GM20000 (cell line): ENCODE measurements around the gene RNPEPL1.

Source experiments
- DNase-seq: peaks from one replicate; pipeline ENCODE4 v3.0.0; 2012; ENCODE audit warnings: low spot score
- TF ChIP-seq, protein P1 (sequence below): IDR thresholded peaks from 2 replicates; pipeline ENCODE4 v1.5.1; 2012; ENCODE audit warnings: mild to moderate bottlenecking, control low read depth; ENCODE audit errors: extremely low read depth, missing control alignments

RNPEPL1 gene

DNA sequence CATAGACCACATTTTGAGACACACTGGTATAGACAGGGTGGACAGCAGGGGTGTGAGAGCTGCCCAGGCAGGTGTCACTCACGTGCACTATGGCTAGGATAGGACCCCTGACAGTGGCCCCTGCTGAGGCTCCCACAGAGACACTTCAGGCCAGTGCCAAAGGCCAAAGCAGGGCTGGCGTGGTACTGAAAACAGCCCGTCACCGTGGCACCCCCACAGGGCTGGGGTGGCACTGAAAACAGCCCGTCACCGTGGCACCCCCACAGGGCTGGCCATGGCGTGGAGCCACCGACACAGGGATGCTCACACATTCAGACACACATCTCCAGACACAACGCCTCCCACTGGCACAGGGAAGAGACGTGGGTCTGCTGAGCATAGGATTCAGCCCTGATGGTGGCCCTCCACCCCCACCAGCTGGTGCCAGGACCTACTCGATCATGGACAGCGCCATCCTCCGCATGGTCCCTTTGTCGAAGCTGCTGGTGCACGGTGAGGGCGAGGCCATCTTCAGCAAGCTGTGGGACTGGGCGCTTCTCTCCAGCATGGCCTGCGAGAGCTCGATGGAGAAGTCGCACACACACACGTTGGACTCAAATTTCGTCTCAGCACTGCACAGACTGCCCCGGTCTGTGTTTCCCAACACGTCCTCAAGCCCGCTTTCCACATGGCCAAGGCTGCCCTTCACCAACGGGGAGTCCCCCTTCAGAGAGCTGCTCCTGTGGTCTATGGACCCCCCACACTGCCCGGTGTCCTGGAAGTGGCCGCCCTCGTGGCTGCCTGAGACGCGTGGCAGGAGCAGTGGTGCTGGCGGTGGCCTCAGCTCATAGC is 44.6 kb upstream of the RNPEPL1 start:
- no peak for DNase-seq
- TF ChIP-seq, protein P1, sequence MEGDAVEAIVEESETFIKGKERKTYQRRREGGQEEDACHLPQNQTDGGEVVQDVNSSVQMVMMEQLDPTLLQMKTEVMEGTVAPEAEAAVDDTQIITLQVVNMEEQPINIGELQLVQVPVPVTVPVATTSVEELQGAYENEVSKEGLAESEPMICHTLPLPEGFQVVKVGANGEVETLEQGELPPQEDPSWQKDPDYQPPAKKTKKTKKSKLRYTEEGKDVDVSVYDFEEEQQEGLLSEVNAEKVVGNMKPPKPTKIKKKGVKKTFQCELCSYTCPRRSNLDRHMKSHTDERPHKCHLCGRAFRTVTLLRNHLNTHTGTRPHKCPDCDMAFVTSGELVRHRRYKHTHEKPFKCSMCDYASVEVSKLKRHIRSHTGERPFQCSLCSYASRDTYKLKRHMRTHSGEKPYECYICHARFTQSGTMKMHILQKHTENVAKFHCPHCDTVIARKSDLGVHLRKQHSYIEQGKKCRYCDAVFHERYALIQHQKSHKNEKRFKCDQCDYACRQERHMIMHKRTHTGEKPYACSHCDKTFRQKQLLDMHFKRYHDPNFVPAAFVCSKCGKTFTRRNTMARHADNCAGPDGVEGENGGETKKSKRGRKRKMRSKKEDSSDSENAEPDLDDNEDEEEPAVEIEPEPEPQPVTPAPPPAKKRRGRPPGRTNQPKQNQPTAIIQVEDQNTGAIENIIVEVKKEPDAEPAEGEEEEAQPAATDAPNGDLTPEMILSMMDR, result no peak

DNA sequence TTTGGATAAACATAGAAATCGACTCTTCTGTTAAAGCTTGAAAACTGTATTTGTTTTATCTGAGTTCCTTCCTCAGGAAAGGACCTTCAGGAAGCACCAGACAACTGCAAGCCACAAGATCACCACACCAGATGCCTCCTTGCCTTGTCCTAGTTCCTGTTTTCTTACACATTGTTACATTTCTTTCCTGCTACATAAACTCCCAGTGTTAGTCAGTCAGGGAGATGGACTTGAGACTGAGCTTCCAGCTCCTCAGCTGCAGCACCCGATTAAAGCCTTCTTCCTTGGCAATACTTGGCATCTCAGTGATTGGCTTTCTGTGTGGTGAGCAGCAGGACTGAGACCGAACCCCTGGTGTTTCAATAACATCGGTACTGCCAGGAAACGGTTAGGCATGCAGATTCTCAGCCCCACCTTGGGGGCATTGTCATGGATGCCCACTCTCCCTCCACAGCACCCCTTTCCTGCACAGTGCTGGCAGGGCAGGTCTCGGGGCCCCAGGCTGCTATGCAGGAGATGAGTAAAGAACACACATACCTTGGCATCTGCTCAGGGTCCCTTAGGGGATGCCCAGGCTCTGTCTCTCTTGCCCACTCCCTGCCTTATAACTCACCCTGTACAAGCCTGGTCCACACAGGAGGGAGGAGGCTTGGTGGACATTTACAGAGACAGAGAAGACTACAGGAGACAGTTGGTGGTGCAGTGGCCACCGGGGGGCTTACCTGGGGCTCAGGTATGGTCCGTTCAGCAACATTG is 43.1 kb upstream of the RNPEPL1 start:
- TF ChIP-seq, protein P1, result no peak
- DNase-seq, result no peak

DNA sequence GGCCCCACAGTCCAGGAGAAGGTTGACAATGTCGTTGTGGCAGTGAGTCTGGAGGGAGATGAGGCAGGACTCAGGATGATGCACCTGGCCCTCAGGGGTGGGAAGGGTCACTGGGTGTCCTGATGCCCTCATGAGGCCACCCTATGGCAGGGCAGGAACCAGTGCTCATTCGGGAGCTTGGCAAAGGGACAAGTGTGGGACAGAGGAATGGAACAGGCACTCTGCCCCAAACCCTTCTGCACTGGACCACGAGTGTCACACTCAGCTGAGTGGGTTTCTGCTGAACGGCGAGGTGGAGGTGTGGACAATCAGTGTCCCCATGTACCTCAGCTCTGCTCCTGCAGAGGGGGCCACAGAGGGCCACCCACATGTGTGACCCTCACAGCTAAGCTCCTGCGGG is 42.5 kb upstream of the RNPEPL1 start:
- TF ChIP-seq, protein P1, result no peak
- DNase-seq, result no peak

DNA sequence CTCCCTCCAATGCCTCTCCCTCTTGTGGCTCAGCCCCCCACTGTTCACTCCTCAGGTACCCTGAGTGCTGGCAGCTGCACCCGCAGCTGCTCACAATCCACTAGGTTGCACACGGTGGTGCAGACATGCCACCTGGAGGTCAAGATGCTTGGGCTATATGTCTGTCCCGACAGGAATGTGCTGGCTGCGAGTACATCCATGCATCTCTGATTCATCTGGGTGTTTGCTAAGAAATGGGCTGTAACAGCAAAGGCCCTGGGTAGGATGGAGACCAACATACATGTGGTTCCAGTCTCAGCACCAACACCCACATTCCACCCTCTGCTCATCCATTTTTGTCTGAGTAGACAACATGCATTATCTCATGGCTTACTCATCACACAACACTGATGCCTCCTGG is 41.8 kb upstream of the RNPEPL1 start:
- TF ChIP-seq, protein P1, result no peak
- no peak for DNase-seq

DNA sequence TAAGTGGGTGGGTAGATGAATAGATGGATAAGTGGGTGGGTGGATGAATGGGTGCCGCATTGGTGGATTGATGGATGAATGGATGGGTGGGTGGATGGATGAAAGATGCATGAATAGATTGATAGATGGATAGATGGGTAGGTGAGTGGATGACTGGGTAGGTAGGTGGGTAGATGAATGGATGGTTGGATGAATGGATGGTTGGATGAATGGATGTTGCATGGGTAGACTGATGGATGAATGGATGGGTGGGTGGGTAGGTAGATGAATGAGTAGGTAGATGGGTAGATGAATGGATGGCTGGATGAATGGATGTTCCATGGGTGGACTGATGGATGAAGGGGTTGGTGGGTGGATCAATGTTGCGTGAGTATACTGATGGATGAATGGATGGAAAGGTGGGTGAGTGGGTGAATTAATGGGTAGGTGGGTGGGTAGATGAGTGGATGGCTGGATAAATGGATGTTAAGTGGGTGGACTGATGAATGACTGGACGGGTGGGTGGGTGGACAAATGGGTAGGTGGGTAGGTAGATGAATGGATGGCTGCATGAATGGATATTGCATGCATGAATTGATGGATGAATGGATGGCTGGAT is 41.0 kb upstream of the RNPEPL1 start:
- TF ChIP-seq, protein P1, result no peak
- no peak for DNase-seq

DNA sequence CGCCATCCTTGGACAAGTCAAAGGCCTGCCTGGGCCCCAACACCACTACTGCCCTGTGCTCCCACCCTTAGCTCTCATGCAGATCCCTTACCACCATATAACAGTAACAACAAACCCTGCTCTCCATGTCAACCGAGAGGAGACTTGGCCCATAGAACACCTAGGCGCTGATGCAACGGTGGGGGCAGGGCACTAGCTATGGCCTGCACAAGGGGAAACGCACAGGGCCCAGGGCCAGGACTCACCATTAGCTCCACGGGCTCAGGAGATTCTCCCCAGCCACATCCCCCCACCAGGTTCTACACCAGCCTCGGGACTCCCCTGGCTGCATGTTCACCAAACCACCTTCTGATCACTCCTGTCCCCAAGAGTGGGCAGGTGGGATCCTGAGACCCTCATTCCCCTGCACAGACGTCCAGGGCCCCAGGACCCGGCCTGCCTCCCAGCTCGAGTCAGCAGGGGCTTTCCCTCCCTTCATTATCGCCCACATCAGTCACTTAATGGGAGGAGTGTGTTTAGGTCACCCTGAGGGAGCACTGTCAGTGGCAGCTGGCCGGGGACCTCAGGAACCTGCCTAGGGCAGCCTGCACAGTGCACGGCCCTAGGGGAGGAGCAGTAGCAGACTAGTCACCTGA is 39.8 kb upstream of the RNPEPL1 start:
- no peak for DNase-seq
- TF ChIP-seq, protein P1, result no peak
